Osteocyte (in vitro differentiated cells): ENCODE measurements around the gene ACTR8. TPM values are rescaled to one million over a fixed set of nuclear protein-coding genes. Genes with fewer than 3 reads are reported as not detected.

Experiments
- DNase-seq: peaks from one replicate; pipeline ENCODE4 v3.0.0; 2021; ENCODE audit warnings: mixed read lengths; ENCODE audit not compliant: unreplicated experiment; ENCODE audit errors: extremely low spot score
- H3K27ac Mint-ChIP-seq: one replicate; pipeline ENCODE4 v1.8.0; 2021; ENCODE audit warnings: mild to moderate bottlenecking, mixed read lengths; ENCODE audit not compliant: unreplicated experiment
- H3K27me3 Mint-ChIP-seq: one replicate; pipeline ENCODE4 v1.8.0; 2021; ENCODE audit warnings: mixed read lengths; ENCODE audit not compliant: unreplicated experiment
- H3K36me3 Mint-ChIP-seq: one replicate; pipeline ENCODE4 v1.8.0; 2021; ENCODE audit warnings: mixed read lengths; ENCODE audit not compliant: unreplicated experiment
- H3K4me1 Mint-ChIP-seq: one replicate; pipeline ENCODE4 v1.8.0; 2021; ENCODE audit warnings: mixed read lengths; ENCODE audit not compliant: unreplicated experiment
- H3K4me3 Mint-ChIP-seq: one replicate; pipeline ENCODE4 v1.8.0; 2021; ENCODE audit warnings: mild to moderate bottlenecking, moderate library complexity, mixed read lengths; ENCODE audit not compliant: unreplicated experiment
- H3K9me3 Mint-ChIP-seq: one replicate; pipeline ENCODE4 v1.8.0; 2021; ENCODE audit warnings: mixed read lengths; ENCODE audit not compliant: unreplicated experiment
- total RNA-seq: library from RNA; stranded (reverse); gene quantifications from 2 replicates; pipeline ENCODE4 v1.2.1, GENCODE V29; 2021
- TF ChIP-seq, protein P1 (sequence below): fragments of 200-600 bp; sonication (generic); IDR thresholded peaks from 2 replicates; pipeline ENCODE4 v1.5.0; 2021; ENCODE audit warnings: antibody characterized with exemption, mild to moderate bottlenecking, moderate library complexity

The ACTR8 gene
- total RNA-seq, 1 donor from 2014 or later, result 40.0 TPM

DNA sequence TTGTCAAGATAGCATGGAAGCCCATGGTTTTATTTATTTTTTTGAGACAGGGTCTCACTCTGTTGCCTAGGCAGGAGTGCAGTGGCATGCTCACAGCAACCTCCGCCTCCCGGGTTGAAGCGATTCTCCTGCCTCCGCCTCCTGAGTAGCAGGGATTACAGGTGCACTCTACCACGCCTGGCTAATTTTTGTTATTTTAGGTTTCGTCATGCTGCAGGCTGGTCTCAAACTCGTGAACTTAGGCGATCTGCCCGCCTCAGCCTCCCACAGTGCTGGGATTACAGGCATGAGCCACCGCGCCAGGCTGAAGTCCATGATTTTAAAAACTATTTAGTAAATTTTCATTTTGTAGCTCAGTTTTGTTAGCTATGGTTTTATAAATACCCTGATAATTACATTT is 2.7 kb upstream of the ACTR8 start:
- Mint-ChIP-seq H3K4me3 (no peak overlapping the region), H3K27me3 (no peaks in the 10 kb centered on the region), H3K36me3 (peaks cover 20% of the 10 kb centered on the region), H3K4me1 (peaks cover 22% of the 10 kb centered on the region), H3K27ac (no peak overlapping the region), H3K9me3 (no peaks in the 10 kb centered on the region)
- no peak for DNase-seq
- TF ChIP-seq, protein P1, sequence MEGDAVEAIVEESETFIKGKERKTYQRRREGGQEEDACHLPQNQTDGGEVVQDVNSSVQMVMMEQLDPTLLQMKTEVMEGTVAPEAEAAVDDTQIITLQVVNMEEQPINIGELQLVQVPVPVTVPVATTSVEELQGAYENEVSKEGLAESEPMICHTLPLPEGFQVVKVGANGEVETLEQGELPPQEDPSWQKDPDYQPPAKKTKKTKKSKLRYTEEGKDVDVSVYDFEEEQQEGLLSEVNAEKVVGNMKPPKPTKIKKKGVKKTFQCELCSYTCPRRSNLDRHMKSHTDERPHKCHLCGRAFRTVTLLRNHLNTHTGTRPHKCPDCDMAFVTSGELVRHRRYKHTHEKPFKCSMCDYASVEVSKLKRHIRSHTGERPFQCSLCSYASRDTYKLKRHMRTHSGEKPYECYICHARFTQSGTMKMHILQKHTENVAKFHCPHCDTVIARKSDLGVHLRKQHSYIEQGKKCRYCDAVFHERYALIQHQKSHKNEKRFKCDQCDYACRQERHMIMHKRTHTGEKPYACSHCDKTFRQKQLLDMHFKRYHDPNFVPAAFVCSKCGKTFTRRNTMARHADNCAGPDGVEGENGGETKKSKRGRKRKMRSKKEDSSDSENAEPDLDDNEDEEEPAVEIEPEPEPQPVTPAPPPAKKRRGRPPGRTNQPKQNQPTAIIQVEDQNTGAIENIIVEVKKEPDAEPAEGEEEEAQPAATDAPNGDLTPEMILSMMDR, result no peak

DNA sequence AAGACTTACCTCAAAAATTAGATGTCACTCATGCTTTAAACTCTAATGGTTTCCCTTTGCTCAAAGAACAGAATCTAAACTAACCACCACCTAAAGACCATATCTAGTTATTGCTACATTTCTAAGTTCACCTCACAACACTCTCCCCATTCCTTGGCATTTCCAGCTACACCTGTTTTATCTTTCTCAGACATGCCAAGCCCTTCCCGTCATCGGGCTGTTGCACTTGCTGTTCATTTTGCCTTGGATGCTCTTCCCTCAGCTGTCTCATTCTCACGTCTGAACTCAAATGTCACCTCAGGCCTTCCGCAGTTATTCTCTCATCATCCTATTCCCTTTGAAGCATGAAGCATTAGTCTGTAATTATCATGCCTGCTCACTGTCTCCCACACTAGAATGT is 1.1 kb upstream of the ACTR8 start:
- TF ChIP-seq, protein P1, result no peak
- no peak for DNase-seq
- H3K36me3 Mint-ChIP-seq, result peaks cover 30% of the 10 kb centered on the region
- H3K27ac Mint-ChIP-seq, result peak overlapping the region; percentile 97
- H3K4me1 Mint-ChIP-seq, result peaks cover 21% of the 10 kb centered on the region
- H3K27me3 Mint-ChIP-seq, result no peaks in the 10 kb centered on the region
- peak overlapping the region; percentile 100 for H3K4me3 Mint-ChIP-seq
- H3K9me3 Mint-ChIP-seq, result no peaks in the 10 kb centered on the region

DNA sequence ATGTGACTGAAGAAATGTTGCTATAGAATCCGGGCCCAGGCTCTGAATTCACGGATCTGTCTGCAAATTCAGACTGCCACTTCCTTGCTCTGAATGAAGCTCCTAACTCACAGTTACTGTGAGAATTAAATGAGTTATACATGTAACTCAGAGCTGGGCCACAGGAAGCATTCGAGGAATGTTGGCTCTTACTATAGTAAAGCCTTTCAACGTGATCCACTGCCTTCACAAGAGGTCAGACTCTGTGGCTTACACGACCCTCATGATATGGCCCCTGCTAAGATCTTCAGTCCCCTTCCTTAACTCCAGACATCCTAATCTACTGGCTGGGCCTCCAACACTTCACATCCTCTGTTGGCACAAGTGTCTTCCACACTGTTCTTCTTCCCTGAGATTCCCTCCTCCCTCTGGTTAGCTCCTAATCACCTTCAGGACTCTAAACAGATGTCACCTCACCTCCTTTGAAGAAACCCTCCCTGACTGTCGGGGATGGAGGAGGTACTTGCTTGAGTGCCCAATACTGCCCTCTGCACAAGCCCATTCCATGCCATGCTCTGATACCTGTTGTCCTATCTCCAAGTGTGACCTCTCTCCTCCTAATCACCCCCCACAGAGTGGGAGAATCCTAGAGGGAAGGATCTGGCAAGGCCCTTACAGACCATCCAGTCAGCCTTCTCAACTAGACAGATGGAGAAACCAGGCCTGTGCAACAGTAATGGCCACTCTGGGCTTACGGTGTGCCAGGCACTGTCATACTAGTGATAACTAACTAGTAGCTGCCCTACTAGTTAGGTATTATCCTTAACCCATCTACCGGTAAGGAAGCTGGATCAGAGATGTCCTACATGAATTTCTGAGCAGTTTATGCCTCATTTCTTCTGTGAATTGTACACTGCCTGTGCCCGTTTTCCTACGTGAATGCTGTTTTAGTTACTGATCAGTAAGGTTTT is 1.3 kb downstream of the ACTR8 start:
- Mint-ChIP-seq H3K4me3 (peak overlapping the region; percentile 100), H3K36me3 (peaks cover 40% of the 10 kb centered on the region), H3K27ac (peak overlapping the region; percentile 97), H3K9me3 (no peaks in the 10 kb centered on the region), H3K4me1 (peaks cover 21% of the 10 kb centered on the region), H3K27me3 (no peaks in the 10 kb centered on the region)
- TF ChIP-seq, protein P1, result no peak
- no peak for DNase-seq

DNA sequence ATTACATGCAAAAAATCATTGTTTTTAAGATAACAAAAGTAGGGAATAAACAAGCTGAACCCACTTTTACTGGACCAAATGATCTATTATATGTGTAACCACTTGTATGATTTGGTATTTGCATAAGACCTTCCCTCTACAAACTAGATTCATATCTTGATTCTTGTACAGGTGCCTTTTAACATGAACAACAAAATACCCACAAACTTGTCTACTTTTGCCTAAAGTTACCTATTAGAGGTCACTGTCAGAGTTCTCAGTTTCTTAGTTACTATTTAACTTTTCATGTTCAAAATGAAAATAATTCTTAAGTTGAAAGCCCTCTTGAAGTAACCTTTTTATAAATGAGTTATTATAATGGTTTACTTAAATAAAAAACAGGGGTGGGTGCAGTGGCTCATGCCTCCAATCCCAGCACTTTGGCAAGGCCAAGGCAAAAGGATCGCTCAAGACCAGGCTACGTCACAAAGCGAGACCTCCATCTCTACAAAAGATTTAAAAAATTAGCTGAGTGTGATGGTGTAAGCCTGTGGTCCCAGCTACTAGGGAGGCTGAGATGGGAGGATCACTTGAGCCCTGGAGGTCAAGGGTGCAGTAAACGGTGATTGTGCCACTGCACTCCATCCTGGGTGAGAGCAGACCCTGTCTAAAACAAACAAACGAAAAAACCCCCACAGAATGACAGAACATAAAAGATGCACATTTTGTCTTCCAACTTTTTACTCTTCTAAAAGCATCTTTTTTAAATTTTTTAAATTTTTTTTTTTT is 16.0 kb downstream of the ACTR8 start:
- Mint-ChIP-seq H3K4me3 (no peak overlapping the region), H3K27ac (no peak overlapping the region), H3K9me3 (no peaks in the 10 kb centered on the region), H3K27me3 (no peaks in the 10 kb centered on the region), H3K4me1 (no peaks in the 10 kb centered on the region), H3K36me3 (peaks cover 46% of the 10 kb centered on the region)
- TF ChIP-seq, protein P1, result no peak
- DNase-seq, result peak; percentile 19

DNA sequence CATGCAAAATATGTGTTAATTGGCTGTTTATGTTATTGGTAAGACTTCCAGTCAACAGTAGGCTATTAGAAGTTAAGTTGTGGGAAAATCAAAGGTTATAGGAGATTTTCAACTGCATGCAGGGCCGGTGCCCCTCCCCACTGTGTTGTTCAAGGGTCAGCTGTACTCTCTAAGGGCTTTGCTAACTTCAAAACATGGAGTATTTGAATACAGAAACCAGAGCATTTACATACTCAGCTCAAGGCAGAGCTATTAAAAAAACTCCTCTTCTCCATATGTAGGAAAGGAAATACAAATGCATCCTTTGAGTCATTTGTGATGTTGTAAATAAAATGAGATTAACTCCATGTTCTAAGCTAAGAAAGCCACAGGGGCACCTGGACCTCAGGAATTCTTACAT is 18.8 kb downstream of the ACTR8 start:
- H3K9me3 Mint-ChIP-seq, result no peaks in the 10 kb centered on the region
- H3K36me3 Mint-ChIP-seq, result peaks cover 39% of the 10 kb centered on the region
- TF ChIP-seq, protein P1, result no peak
- no peak overlapping the region for H3K27ac Mint-ChIP-seq
- DNase-seq, result no peak
- H3K4me3 Mint-ChIP-seq, result no peak overlapping the region
- no peaks in the 10 kb centered on the region for H3K27me3 Mint-ChIP-seq
- no peaks in the 10 kb centered on the region for H3K4me1 Mint-ChIP-seq
